ENCODE results near the gene LRBA. TPM values are rescaled to one million over a fixed set of nuclear protein-coding genes. Genes with fewer than 3 reads are reported as not detected.
"Not testable (repeated sequence)": the region's sequence is repeated elsewhere in the genome, so short reads cannot be mapped to it uniquely, and the experiment has no call there.

LRBA gene, protein sequence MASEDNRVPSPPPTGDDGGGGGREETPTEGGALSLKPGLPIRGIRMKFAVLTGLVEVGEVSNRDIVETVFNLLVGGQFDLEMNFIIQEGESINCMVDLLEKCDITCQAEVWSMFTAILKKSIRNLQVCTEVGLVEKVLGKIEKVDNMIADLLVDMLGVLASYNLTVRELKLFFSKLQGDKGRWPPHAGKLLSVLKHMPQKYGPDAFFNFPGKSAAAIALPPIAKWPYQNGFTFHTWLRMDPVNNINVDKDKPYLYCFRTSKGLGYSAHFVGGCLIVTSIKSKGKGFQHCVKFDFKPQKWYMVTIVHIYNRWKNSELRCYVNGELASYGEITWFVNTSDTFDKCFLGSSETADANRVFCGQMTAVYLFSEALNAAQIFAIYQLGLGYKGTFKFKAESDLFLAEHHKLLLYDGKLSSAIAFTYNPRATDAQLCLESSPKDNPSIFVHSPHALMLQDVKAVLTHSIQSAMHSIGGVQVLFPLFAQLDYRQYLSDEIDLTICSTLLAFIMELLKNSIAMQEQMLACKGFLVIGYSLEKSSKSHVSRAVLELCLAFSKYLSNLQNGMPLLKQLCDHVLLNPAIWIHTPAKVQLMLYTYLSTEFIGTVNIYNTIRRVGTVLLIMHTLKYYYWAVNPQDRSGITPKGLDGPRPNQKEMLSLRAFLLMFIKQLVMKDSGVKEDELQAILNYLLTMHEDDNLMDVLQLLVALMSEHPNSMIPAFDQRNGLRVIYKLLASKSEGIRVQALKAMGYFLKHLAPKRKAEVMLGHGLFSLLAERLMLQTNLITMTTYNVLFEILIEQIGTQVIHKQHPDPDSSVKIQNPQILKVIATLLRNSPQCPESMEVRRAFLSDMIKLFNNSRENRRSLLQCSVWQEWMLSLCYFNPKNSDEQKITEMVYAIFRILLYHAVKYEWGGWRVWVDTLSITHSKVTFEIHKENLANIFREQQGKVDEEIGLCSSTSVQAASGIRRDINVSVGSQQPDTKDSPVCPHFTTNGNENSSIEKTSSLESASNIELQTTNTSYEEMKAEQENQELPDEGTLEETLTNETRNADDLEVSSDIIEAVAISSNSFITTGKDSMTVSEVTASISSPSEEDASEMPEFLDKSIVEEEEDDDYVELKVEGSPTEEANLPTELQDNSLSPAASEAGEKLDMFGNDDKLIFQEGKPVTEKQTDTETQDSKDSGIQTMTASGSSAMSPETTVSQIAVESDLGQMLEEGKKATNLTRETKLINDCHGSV (N-terminal part only)
- total RNA-seq (ENCODE audit: insufficient read depth, low replicate concordance), result 58.0 TPM

DNA sequence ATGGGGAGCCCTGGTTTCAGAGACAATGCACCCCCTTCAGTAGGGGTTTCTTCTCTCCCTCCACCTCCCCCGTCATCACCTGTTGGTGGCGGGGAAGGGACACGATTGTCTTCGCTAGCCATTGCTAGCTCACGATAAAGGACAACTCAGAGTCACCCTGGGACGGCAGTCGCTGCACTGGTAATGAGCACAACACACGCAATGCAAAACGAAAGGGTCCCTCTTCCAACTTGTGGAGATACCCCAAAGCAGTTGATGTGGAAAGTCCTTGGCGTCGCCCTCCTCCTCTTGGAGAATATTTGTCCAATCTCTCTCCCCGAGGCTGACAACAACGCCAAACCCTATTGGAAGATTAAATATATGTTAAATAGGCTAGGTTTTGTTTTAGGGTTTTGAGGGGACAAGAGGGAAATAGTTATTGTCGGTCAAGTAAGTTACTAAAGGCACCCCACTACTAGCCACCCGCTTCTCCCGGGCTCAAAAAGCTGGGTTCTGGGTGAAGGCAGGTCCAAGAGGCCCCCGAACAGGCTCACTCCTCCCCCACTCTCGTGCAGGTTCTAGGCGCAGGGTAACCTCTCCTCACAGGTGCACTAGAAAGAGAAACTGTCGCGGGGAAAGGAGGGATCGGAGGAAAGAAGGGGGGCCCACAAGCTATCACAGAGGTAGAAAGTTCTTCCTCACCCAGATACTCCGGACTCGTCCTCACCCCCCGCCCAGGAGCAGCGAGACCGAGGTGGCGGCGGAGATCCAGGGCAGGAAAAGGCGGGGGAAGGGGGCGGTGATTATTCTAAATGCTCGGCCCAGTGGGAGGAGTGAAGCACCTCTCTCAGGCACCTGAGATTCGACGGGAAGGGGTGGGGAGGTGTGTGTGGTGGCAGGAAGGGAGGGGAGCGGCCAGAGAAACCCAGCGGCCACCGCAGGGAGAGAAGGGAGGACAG is at the start of gene LRBA:
LRBA (minus strand) TSS at position 764 of the 938 bp plus-strand sequence; CDS start at position 122, 642 bp downstream.
- peak; percentile 81 for DNase-seq (ENCODE audit: low spot score)

DNA sequence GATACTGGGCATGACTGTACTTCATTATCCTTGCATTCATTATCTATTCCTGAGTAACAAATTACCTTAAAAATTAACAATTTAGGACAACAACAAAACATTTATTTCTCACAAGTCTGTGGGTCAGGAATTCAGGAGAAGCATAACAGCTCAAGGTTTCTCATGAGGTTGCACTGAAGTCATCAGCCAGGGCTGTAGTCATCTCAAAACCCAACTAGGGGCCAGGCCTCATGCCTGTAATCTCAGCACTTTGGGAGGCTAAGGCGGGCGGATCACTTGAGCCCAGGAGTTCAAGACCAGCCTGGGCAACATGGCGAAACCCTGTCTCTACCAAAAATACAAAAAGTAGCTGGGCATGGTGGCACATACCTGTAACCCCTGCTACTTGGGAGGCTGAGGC is 48.1 kb upstream of the LRBA start:
- not testable (repeated sequence) for DNase-seq (ENCODE audit: low spot score)

DNA sequence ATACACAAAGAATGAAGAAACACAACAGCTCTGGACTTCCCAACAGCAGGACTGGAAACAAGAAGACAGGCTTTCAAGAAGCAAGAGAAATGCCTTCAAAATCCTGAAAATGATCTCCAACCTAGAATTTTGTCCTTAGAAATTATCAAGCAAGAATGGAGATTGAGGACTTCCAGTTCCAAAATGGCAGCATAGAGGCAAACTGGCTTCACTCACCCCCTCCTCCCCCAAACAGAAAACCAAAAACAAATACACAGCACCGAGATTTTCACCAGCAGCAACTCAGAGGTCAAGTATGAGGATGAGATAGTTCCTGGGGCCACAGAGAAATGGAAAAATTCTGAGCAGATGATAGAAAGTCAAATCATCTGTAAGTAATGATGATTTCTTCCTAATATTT is 40.5 kb upstream of the LRBA start:
- DNase-seq (ENCODE audit: low spot score), result no peak

DNA sequence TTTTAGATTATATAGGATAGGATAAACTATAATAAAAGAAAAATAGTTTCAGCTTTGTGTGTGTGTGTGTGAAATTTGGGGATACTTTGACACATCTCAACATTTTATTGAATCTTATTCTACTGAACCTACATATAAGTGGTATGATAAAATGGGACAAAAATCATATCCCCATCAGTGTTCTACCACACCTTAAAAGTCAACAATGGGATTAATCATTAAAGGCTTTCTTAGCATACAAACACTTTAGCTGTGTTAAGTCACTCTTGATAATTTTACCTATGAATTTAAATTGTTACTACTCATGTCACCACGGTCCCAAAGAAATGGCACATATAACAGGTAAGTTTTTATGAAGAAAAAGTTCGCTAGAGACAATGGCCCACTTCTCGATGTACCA is 37.7 kb upstream of the LRBA start:
- no peak for DNase-seq (ENCODE audit: low spot score)

DNA sequence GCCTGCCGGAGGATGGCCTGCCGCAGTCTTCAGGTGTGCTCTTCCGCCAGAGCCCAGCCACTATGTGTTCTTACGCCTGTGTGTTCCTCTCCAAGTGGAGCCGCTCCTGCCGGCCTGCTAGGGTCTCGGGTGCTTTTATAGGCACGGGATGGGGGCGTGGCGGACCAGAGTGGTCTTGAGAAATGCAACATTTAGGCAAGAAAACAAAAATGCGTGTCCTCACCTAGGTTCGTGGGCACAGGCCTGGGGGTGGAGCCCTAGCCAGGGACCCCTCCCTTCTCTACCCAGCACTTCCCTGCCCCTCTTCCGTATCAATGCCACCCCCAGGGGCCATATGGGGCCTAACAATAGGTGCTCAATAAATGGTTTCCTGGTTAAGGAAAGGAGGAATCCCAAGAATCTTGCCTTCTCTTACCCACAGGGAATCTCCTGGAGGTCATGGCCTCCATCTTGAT is 34.4 kb upstream of the LRBA start:
- no peak for DNase-seq (ENCODE audit: low spot score)

DNA sequence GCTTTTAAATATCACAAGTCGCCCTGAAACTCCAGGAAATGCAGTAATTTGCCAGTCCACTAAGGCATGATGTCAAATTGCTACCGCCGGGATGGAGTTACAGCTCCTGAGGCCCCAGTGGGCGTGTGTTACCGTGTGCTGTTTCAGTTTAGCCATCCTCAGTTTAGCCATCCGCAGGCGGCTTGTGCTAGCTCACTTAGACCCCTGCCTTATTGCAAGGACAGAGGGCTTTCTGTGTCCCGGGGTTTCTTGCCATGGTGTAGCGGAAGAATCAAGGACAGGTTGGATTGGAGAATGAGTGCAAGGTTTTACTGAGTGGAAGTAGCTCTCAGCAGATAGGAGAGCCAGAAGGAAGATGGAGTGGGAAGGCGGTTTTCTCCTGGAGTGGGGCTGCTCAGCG is 33.8 kb upstream of the LRBA start:
- DNase-seq (ENCODE audit: low spot score), result no peak

DNA sequence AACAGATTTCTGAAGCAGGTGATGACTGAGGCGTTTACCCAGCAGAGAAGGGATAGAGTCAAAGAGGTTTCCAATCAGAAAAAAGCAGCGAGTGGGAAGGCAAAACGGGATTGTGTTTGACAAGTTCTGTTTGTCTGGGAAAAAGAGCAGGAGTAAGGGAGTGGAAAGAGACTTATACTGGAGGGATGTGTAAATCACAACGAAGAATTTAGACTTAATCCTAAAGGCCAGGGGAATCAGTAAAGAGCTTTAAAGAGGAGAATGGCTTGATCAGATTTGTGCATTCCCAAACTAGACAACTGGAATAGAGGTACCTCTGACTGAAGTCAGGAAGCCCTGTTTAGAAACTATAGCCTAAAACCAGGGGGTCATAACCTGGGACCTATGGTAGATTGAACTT is 31.5 kb upstream of the LRBA start:
- peak; percentile 16 for DNase-seq (ENCODE audit: low spot score)

DNA sequence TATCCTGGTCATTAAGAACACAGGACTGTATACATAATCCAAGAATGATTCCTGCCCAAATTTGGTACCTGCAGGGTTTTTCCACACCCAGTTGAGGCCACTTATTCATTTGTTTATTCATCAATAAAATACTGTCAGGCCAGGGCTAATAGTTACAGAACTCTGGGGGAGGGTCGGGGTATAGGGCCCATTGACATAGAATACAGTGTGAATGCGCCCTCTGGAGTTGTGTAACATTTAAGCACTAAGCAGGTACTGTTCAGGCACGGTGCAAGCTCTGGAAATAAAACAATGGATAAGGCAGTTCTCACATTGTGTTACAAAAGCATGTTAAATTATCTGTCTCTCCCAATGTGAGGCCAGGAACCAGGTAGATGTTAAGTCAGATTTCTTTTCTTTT is 30.8 kb upstream of the LRBA start:
- no peak for DNase-seq (ENCODE audit: low spot score)

DNA sequence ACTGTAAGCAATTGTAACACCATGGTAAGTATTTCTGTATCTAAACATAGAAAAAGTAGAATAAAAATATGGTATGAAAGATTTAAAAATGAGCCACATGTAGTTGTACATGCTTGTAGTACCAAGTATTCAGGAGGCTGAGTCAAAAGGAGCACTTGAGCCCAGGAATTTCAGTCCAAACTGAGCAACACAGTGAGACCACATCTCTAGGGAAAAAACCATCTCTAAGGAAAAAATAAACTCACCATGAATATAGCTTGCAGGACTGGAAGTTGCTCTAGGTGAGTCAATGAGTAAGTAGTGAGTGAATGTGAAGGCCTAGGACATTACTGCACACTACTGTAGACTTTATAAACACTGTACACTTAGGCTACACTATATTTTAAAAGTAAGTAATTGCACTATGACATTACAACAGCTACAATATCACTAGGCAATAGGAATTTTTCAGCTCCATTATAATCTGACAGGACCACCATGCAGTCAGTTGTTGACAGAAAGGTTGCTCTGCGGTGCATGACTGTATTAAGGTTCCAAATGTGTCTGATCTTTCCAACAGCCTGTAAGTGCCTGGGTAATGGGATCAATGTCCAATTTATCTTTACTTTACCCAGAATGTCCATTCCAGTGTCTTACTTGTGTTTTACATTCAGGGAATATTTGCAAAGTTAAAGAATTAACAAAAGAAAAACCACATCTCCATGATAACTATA is 28.9 kb upstream of the LRBA start:
- no peak for DNase-seq (ENCODE audit: low spot score)

DNA sequence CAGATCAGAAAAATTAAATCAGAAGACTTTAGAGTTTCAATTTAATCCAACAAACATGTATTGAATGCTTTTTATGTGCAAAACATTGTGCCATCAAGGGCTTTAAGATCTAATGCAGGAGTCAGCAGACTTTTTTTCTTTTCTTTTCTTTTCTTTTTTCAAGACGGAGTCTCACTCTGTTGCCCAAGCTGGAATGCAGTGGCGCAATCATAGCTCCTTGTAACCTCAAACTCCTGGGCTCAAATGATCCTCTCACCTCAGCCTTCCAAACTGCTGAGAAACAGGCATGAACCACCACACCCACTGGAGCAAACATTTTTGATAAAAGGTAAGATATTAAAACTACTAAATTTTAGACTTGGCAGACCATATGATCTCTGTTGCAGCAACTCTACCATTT is 24.6 kb upstream of the LRBA start:
- DNase-seq (ENCODE audit: low spot score), result no peak

DNA sequence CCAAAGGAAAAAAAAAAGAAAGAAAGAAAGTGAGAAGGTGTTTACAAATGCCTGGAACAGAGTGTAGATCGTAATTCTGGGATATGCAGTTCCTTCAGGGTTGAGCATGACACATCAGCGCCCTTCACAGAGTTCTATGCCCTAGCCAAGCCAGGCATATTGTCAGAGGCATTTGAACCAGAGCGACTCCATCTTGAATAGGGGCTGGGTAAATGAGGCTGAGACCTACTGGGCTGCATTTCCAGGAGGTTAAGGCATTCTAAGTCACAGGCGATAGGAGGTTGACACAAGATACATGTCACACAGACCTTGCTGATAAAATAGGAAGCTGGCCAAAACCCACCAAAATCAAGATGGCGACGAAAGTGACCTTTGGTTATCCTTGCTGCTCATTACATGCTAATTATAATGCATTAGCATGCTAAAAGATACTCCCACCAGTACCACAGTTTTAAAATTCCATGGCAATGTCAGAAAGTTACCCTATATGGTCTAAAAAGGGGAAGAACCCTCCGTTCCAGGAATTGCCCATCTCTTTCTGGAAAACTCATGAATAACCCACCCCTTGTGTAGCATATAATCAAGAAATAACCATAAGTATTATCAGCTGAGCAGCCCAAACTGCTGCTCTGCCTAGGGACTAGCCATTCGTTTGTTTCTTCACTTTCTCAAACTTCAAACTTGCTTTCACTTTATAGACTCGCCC is 23.5 kb upstream of the LRBA start:
- no peak for DNase-seq (ENCODE audit: low spot score)

DNA sequence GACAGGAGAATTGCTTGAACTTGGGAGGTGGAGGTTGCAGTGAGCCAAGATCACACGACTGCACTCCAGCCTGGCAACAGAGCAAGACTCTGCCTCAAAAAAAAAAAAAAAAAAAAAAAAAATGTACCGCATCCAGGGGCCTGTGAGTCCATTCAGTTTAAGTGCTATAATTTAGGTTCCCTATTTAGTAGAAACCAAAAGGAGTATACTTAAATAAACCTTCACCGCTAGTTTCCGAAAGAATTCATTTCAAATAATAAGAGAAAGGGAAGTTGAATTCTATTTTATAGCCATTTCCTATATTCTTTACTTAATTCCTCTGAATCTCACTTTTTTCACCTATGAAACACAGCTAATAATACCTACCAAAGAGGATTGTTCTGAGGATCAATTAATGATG is 20.8 kb upstream of the LRBA start:
- DNase-seq (ENCODE audit: low spot score), result no peak

DNA sequence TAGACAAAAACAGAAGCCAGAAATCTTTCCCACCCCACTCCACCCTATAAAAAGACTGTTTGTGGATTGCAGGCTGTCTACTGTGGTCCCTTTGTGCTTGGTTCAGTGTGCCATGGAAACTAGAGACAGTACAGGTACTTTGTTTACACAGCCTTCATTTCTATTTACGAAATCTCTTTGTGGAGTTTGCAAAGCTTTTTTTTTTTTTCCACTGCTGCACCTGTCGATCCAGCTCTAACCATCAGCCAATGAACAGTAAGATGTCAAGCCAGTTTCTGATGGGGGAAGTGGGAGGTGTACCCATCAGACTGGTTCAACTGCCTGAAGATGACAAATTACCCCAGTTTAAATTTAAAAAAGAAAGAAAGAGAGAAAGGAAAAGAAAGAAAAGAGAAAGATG is 20.2 kb upstream of the LRBA start:
- peak; percentile 19 for DNase-seq (ENCODE audit: low spot score)

DNA sequence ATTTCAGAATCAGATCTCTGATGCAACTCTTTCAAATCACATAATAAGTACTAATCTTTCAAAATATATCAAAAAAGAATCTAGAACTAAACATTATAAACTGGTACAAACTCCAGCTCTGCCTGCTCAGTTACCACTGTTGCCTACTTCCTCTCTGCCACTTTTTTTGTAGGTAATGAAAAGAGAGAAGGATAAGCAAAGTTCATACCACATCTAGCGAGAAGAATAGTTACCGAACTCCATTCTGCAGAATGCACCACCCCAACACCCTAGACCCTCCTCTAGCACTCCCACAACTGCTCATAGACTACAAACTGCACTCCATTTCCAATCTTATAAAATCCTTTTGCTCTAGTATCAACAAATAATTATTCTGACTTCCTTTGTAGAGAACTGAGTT is 19.7 kb upstream of the LRBA start:
- DNase-seq (ENCODE audit: low spot score), result no peak

DNA sequence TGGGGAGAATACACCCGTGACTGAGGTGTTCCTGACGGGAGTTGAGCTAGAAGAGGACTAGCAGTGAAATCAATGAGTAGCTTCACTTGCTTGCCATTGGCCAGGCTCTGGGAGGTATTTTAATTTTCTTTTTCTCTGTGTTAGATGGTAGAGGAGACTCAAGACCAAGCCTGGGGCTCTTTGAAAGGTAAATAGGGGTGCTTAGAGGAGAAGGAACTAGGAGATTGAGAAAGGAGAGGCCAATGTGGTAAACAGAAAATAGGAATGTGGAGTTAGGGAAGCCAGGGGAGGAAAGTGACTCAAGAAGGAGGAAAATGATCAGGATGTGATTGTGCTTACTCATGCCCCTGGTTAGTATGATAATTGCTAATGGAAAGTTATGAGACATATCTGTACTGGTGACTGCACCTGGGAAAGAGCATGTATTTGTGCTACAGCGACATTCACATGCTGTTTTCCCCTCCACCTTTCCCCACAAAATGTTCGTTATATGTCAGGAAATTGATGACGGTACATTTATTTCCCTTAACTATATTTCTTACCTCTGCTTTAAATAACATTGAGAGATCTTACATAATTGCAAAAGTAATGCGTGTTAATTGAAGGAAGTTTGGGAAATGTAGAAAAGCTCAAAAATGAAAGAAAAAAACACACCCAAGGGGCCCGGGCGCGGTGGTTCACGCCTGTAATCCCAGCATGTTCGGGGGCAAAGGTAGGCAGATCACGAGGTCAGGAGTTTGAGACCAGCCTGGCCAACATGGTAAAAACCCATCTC is 16.9 kb upstream of the LRBA start:
- DNase-seq (ENCODE audit: low spot score), result no peak

DNA sequence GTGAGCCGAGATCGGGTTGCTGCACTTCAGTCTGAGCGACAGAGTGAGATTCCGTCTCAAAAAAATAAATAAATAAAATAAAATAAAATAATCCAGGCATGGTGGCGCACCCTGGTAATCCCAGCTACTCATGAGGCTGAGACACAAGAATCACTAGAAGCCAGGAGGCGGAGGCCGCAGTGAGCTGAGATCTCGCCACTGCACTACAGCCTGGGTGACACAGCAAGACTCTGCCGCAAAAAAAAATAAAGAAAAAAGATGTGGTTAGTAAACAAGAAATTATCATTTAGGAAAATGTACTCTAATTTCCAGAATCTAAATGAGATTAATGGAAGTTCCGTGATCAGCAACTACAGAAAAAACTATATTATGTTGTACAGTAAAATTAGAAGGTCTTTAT is 14.5 kb upstream of the LRBA start:
- DNase-seq (ENCODE audit: low spot score), result no peak

DNA sequence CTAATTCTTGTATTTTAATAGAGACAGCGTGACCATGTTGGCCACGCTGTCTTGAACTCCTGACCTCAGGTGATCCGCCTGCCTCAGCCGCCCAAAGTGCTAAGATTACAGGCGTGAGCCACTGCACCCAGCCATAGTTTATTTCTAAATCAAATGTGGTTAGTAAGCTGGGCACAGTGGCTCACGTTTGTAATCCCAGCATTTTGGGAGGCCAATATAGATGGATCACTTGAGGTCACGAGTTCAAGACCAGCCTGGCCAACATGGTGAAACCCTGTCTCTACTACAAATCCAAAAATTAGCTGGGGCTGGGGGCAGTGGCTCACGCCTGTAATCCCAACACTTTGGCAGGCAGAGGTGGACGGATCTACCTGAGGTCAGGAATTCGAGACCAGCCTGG is 13.9 kb upstream of the LRBA start:
- DNase-seq (ENCODE audit: low spot score), result not testable (repeated sequence)

DNA sequence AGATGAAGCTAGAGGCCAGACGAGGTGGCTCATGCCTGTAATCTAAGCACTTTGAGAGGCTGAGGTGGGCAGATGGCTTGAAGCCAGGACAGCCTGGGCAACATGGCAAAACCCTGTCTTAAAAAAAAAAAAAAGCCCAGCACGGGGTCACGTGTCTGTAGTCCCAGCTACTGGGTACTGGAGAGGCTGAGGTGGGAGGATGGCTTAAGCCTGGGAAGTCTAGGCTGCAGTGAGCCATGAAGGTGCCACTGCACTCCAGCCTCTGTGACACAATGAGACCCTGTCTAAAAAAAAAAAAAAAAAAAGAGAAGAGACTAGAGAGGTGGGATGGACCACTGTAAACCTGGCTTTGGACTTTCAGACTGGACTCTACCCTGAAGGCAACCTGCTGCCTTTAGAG is 10.7 kb upstream of the LRBA start:
- no peak for DNase-seq (ENCODE audit: low spot score)

DNA sequence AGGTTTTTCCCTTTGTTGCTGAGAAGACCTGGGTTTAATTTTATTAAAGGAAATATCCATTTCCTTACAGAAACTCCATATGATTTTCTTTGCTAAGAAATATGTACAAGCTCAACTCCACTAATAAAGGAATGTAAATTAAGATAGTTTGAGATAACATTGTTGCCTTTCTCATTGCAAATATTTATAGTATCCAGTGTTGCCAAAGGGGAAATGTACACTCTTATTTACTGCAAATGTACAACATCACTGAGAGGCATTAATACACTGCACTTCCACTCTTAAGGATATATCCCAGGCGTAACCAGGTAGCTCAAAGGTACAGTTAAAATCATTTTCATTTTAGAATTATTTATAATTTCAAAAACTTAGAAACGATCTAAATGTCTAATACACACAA is 7.5 kb upstream of the LRBA start:
- no peak for DNase-seq (ENCODE audit: low spot score)
